Thoracic aorta endothelial cell (primary cell): Measurements from ENCODE around the gene KCNG3. TPM values are rescaled to one million over a fixed set of nuclear protein-coding genes. Genes with fewer than 3 reads are reported as not detected.

Source experiments
- small RNA-seq: library from RNA; depleted of rRNA; stranded (forward); fragments of <200 nt; gene quantifications from one replicate; pipeline ENCODE3, GENCODE V24; 2012
- total RNA-seq: library from RNA; depleted of rRNA; stranded (reverse); fragments of >200 nt; gene quantifications from 2 replicates; pipeline ENCODE4 v1.2.3, GENCODE V29; 2012

Gene KCNG3, protein sequence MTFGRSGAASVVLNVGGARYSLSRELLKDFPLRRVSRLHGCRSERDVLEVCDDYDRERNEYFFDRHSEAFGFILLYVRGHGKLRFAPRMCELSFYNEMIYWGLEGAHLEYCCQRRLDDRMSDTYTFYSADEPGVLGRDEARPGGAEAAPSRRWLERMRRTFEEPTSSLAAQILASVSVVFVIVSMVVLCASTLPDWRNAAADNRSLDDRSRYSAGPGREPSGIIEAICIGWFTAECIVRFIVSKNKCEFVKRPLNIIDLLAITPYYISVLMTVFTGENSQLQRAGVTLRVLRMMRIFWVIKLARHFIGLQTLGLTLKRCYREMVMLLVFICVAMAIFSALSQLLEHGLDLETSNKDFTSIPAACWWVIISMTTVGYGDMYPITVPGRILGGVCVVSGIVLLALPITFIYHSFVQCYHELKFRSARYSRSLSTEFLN
- total RNA-seq: under 0.01 TPM in 1 of 2 replicates, not detected in the other

DNA sequence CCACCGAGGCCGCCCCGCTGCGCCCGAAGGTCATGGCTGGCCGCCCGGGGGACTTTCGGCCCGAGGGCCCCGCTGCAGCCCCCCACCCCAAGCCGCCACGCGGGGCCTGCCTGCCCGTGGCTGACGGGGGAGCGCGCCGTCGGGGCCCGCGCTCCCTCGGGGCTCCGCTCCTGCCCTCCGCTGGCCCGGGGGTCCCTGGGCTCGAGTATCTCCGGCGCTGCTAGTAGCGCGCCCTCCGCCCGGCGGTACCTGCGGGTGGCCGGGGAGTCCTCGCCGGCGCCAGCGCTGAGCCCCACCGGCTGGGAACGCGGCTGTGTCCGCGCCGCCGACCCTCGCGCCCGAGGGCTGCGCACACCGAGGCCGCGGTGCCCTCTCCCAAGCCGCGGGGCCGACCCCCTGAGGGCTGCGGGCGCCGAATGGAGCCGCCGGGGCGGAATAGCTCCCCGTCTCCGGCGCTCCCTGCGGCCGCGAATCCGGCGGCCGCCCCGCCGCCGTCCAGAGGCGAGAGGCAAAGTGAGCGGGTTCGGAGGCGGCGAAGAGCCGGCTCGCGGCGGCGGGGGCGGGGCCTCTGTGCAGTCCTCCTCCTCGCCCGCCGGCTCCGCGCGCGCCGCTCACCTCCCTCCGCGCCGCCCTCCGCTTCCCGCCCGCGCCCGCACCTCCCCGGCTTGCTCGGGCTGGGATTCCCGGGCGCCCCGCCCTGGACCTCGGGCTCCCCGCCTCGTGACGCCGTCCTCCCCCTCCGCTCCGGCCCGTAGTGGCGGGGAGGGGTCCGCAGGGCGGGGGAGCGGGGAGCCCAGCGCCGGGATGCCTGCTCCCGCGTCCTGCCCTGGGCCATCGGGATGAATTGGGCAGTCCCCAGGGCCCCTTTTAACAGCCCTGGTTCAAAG is at the start of gene KCNG3:
Gene KCNG3 (minus strand): TSS at position 515 of the 887 bp plus-strand sequence. CDS start 481 bp downstream, at position 34.

Small RNA genes within 50 kb of the gene (small RNA-seq; reads per million reads assigned to genes)
- gene RF00017 (not detected), gene RF00612 (not detected)

Other genes starting within 250 kb of the KCNG3 start
- gene COX7A2L, start 132.8 kb downstream of the KCNG3 start, total RNA-seq: 176 and 185 TPM in 2 replicates
- 39.9 and 44.9 TPM in 2 replicates for gene MTA3, start 74.7 kb upstream of the KCNG3 start, total RNA-seq